Esophagus squamous epithelium (tissue), 5 donors: ENCODE results near the gene PDGFRB. TPM values are rescaled to one million over a fixed set of nuclear protein-coding genes. Genes with fewer than 3 reads are reported as not detected.

Experiments
- DNase-seq: peaks from one replicate; lab custom pipeline; 2025; lab: John Stamatoyannopoulos, UW
- H3K27ac ChIP-seq, 4 donors: fragments of 200-600 bp; sonication (generic); one replicate each; pipeline ENCODE4 v1.5.1; 2016 to 2019; ENCODE audit warnings: mild to moderate bottlenecking in 1 of 4
- H3K27me3 ChIP-seq, 4 donors: fragments of 200-600 bp; sonication (generic); 1 replicate in 3 of 4; 2 replicates in 1 of 4; pipeline versions ENCODE4 v1.5.1 to v1.6.0; 2017 to 2021; ENCODE audit warnings: antibody characterized with exemption in 1 of 4
- H3K36me3 ChIP-seq, 3 donors: fragments of 200-600 bp; sonication (generic); one replicate each; pipeline ENCODE4 v1.5.1; 2016 to 2019
- H3K4me1 ChIP-seq, 3 donors: fragments of 200-600 bp; sonication (generic); one replicate each; pipeline ENCODE4 v1.5.1; 2017 to 2019
- H3K4me3 ChIP-seq, 4 donors: fragments of 200-600 bp; sonication (generic); 1 replicate in 3 of 4; 2 replicates in 1 of 4; pipeline ENCODE4 v1.5.1; 2016 to 2019; ENCODE audit warnings: mild to moderate bottlenecking in 2 of 4, moderate library complexity in 1 of 4
- H3K9me3 ChIP-seq, 3 donors: fragments of 200-600 bp; sonication (generic); one replicate each; pipeline ENCODE4 v1.5.1; 2016 to 2019
- CTCF ChIP-seq, 6 experiments: fragments of 450-650 bp in 4 of 6; fragments of 200-600 bp in 2 of 6; sonication (generic) in 2 of 6; IDR thresholded peaks; one replicate each; pipeline ENCODE4 v1.5.1; 2016 to 2019; ENCODE audit warnings: antibody characterized with exemption in 6 of 6, mild to moderate bottlenecking in 4 of 6, moderate library complexity in 4 of 6
- POLR2A ChIP-seq, 4 donors: fragments of 450-650 bp; IDR thresholded peaks; one replicate each; pipeline ENCODE4 v1.6.1; 2017; ENCODE audit warnings: antibody characterized with exemption in 4 of 4, mild to moderate bottlenecking in 4 of 4, moderate library complexity in 3 of 4
- WGBS, 2 donors: methylation state at CpG; one replicate each; pipeline ENCODE4 v1.1.5; 2018; 5-methylcytosine and 5-hydroxymethylcytosine counted together
- intact Hi-C: fragments of 100-400 bp; cut with DNase I; formaldehyde crosslinking; loops from one replicate; pipeline ENCODE4 v1.15.0; 2022
- total RNA-seq, 4 donors: library from RNA; depleted of rRNA; stranded (reverse); fragments of >200 nt; gene quantifications; one replicate each; pipeline ENCODE4 v1.1.0, GENCODE V29; 2016
- donor health status: DM: yes; HTN: yes; CAD: no.

The PDGFRB gene
- total RNA-seq, 4 donors from 2014 or later = 5.6 to 51.7 (median 31.0) TPM

DNA sequence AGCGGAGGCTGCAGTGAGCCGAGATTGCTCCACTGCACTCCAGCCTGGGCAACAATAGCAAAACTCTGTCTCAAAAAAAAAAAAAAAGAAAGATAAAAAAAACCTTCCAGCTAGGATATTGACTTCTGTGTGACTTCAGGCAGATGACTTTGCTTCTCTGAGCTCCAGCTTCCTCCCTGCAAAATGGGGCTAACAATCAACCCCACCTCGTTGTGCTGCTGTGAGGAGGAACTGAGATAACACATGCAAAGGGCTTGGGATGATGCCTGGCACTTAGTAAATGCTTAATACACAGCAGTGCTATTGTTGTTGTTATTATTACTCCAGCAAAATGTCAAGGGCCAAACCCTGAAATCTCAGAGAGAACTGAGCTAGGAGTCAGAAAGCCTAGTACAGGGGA is 7.4 kb upstream of the PDGFRB start:
- Histone ChIP-seq H3K27ac (peak overlapping the region in 2 of 4 donors; percentile 36 to 80), H3K9me3 (no peaks in the 10 kb centered on the region), H3K4me3 (no peak overlapping the region), H3K4me1 (peaks cover 8 to 66% (median 11%) of the 10 kb centered on the region in 3 donors), H3K36me3 (no peaks in the 10 kb centered on the region), H3K27me3 (peaks cover 0 to 34% (median 3%) of the 10 kb centered on the region in 4 donors)
- 74 to 77% methylated on average over 2 to 3 of the region's 3 CpGs for whole genome bisulfite sequencing, 2 donors
- no peak for DNase-seq
- TF ChIP-seq CTCF (IDR thresholded peaks at IDR 0.05) (no peak), POLR2A (IDR thresholded peaks at IDR 0.05) (no peak)
- intact Hi-C loops = loop anchor here (5.0 kb wide), 1 partner anchor 54 kb away; no protein-coding TSS in a partner anchor

GRCh38 chr5:150162142-150162513 is 6.5 kb upstream of the PDGFRB start:
- no peak for DNase-seq
- H3K4me3 ChIP-seq = no peak overlapping the region
- 80 to 81% methylated on average over 2 to 3 of the region's 3 CpGs for WGBS, 2 donors
- intact Hi-C loops = loop anchor here (5.0 kb wide), 1 partner anchor 55 kb away; no protein-coding TSS in a partner anchor
- H3K27ac ChIP-seq = peak overlapping the region in 1 of 4 donors; percentile 91
- H3K36me3 ChIP-seq = no peaks in the 10 kb centered on the region
- H3K27me3 ChIP-seq = peaks cover 0 to 34% (median 2%) of the 10 kb centered on the region in 4 donors
- H3K4me1 ChIP-seq = peaks cover 8 to 72% (median 12%) of the 10 kb centered on the region in 3 donors
- H3K9me3 ChIP-seq = no peaks in the 10 kb centered on the region
- TF ChIP-seq POLR2A (IDR thresholded peaks at IDR 0.05) (no peak), CTCF (IDR thresholded peaks at IDR 0.05) (no peak)

GRCh38 chr5:150161242-150162141 is 5.8 kb upstream of the PDGFRB start:
- peaks cover 0 to 34% (median 0%) of the 10 kb centered on the region in 4 donors for H3K27me3 ChIP-seq
- H3K9me3 ChIP-seq = no peaks in the 10 kb centered on the region
- WGBS, 2 donors = 35 to 51% methylated on average over 9 to 10 of the region's 14 CpGs
- no peak for DNase-seq
- no peak for TF ChIP-seq POLR2A (IDR thresholded peaks at IDR 0.05)
- peak; percentile 64 to 97 (median 96) for TF ChIP-seq CTCF (IDR thresholded peaks at IDR 0.05)
- intact Hi-C loops = loop anchor here (5.0 kb wide), 1 partner anchor 56 kb away; no protein-coding TSS in a partner anchor
- H3K4me3 ChIP-seq = no peak overlapping the region
- H3K36me3 ChIP-seq = no peaks in the 10 kb centered on the region
- H3K27ac ChIP-seq = peak overlapping the region in 2 of 4 donors; percentile 87 to 91
- H3K4me1 ChIP-seq = peaks cover 8 to 70% (median 9%) of the 10 kb centered on the region in 3 donors

GRCh38 chr5:150160448-150161081 is 4.9 kb upstream of the PDGFRB start:
- no peak overlapping the region for H3K4me3 ChIP-seq
- WGBS, 2 donors = 60 to 68% methylated on average over 2 to 3 of the region's 5 CpGs
- peaks cover 14 to 77% (median 15%) of the 10 kb centered on the region in 3 donors for H3K4me1 ChIP-seq
- H3K36me3 ChIP-seq = no peaks in the 10 kb centered on the region
- intact Hi-C loops = loop anchor here (5.0 kb wide), 1 partner anchor 57 kb away; no protein-coding TSS in a partner anchor
- no peak for DNase-seq
- TF ChIP-seq CTCF (IDR thresholded peaks at IDR 0.05) (no peak), POLR2A (IDR thresholded peaks at IDR 0.05) (no peak)
- H3K27me3 ChIP-seq = peaks cover 0 to 36% (median 0%) of the 10 kb centered on the region in 4 donors
- no peaks in the 10 kb centered on the region for H3K9me3 ChIP-seq
- peak overlapping the region in 3 of 4 donors; percentile 87 to 91 (median 91) for H3K27ac ChIP-seq
